AG04449 (cell line): ENCODE measurements around the gene CASTOR1.

Experiments
- CTCF ChIA-PET: fragments of 350-600 bp; formaldehyde crosslinking; extraction: SDS; loops from one replicate; lab custom pipeline; 2021; ENCODE audit warnings: antibody characterized with exemption; lab: Yijun Ruan, JAX
- POLR2A ChIA-PET: fragments of 400-600, 350-600 bp; formaldehyde crosslinking; extraction: SDS; loops from one replicate; lab custom pipeline; 2020; ENCODE audit warnings: antibody characterized with exemption, inconsistent platforms; lab: Yijun Ruan, JAX
- DNase-seq: peaks from one replicate; pipeline ENCODE4 v3.0.0-alpha.2; 2010; ENCODE audit warnings: low read depth, low spot score
- H3K4me3 ChIP-seq: 2 replicates; pipeline ENCODE4 v1.5.1; 2011; ENCODE audit warnings: low read depth, mild to moderate bottlenecking, control low read depth, low read length
- CTCF ChIP-seq: IDR thresholded peaks from one replicate; pipeline ENCODE4 v1.5.1; 2011; ENCODE audit warnings: mild to moderate bottlenecking, moderate library complexity, low read length, control low read depth, inconsistent platforms; ENCODE audit not compliant: insufficient read depth; ENCODE audit errors: missing control alignments

The CASTOR1 gene

GRCh38 chr22:30261134-30261533 is 28.2 kb downstream of the CASTOR1 start:
- ChIA-PET CTCF (interaction anchor here (0.7 to 3.2 kb wide), 16 partner anchors 10 to 224 kb away, joined by 3 to 12 read pairs (median 4); no protein-coding TSS in a partner anchor), POLR2A (interaction anchor here (0.6 to 1.3 kb wide), 2 partner anchors 163 to 452 kb away, joined by 3 read pairs; no protein-coding TSS in a partner anchor)
- no peak overlapping the region for H3K4me3 ChIP-seq
- DNase-seq, result no peak
- TF ChIP-seq CTCF, result no peak

- CTCF ChIA-PET, result interaction anchor here (0.7 to 3.2 kb wide), 16 partner anchors 10 to 224 kb away, joined by 3 to 12 read pairs (median 4); no protein-coding TSS in a partner anchor
- no peak for DNase-seq
- no peak overlapping the region for H3K4me3 ChIP-seq
- no peak for TF ChIP-seq CTCF
- POLR2A ChIA-PET, result interaction anchor here (0.6 to 1.3 kb wide), 2 partner anchors 163 to 452 kb away, joined by 3 read pairs; no protein-coding TSS in a partner anchor
Measured at GRCh38 chr22:30260682-30261081, 28.6 kb downstream of the CASTOR1 start.

- POLR2A ChIA-PET, result no interaction called here
- H3K4me3 ChIP-seq, result no peak overlapping the region
- no peak for TF ChIP-seq CTCF
- no peak for DNase-seq
- CTCF ChIA-PET, result interaction anchor here (0.9 to 3.2 kb wide), 7 partner anchors 18 to 225 kb away, joined by 3 to 12 read pairs (median 3); no protein-coding TSS in a partner anchor
Measured at GRCh38 chr22:30260276-30260675, 29.0 kb downstream of the CASTOR1 start.

- ChIA-PET CTCF (interaction anchor here (1.0 to 2.4 kb wide), 13 partner anchors 12 to 170 kb away, joined by 3 to 19 read pairs (median 6); partner anchors contain the start of genes CASTOR1 and MTFP1), POLR2A (no interaction called here)
- H3K4me3 ChIP-seq, result no peak overlapping the region
- no peak for TF ChIP-seq CTCF
- DNase-seq, result no peak
Measured at GRCh38 chr22:30254314-30254713, 35.0 kb downstream of the CASTOR1 start.

GRCh38 chr22:30253205-30253852 is 36.0 kb downstream of the CASTOR1 start:
- ChIA-PET CTCF (interaction anchor here (1.2 to 1.5 kb wide), 5 partner anchors 10 to 169 kb away, joined by 3 to 5 read pairs (median 4); no protein-coding TSS in a partner anchor), POLR2A (no interaction called here)
- TF ChIP-seq CTCF, result no peak
- DNase-seq, result no peak
- no peak overlapping the region for H3K4me3 ChIP-seq
